Endothelial cell of umbilical vein (primary cell): ENCODE measurements around the gene PIGT. TPM values are rescaled to one million over a fixed set of nuclear protein-coding genes. Genes with fewer than 3 reads are reported as not detected.

Source experiments
- BruUV-seq: library from RNA; stranded (reverse); fragments of 400-500 nt; replicated peaks from 2 replicates; lab custom pipeline; 2021; lab: Mats Ljungman, UMichigan
- CTCF ChIA-PET: fragments of 300-600, 350-600 bp; sonication (Branson Sonifier 250); formaldehyde crosslinking; loops from one replicate; lab custom pipeline; 2021; ENCODE audit warnings: antibody characterized with exemption, inconsistent platforms; lab: Charles Lee
- POLR2A ChIA-PET: fragments of 300-600, 350-600 bp; sonication (Branson Sonifier 250); formaldehyde crosslinking; loops from one replicate; lab custom pipeline; 2021; ENCODE audit warnings: antibody characterized with exemption, inconsistent platforms; lab: Charles Lee
- DNase-seq: peaks from one replicate; pipeline ENCODE4 v3.0.0-alpha.2; 2011; ENCODE audit warnings: low read depth, low spot score
- FAIRE-seq: peaks from 2 replicates; lab custom pipeline; 2011; peaks lifted over from hg19 to GRCh38; lab: Jason Lieb, UNC
- H2AFZ ChIP-seq: 2 replicates; pipeline ENCODE4 v1.6.0; 2012; ENCODE audit warnings: low read depth, low read length, control low read depth, inconsistent platforms
- H3K27ac ChIP-seq: 2 replicates; pipeline ENCODE4 v1.5.1; 2011; ENCODE audit warnings: low read depth, mild to moderate bottlenecking, control low read depth, low read length, moderate library complexity; ENCODE audit not compliant: insufficient read depth
- H3K27me3 ChIP-seq, 2 experiments: 2 replicates each; pipeline versions ENCODE4 v1.6.0 to v1.6.1; 2011; ENCODE audit warnings: low read length in 2 of 2, mixed read lengths in 1 of 2; ENCODE audit not compliant: control insufficient read depth in 2 of 2, insufficient read depth in 2 of 2
- H3K36me3 ChIP-seq, 2 experiments: 2 replicates in 1 of 2; 3 replicates in 1 of 2; pipeline ENCODE4 v1.5.1; 2011; ENCODE audit warnings: low read length in 2 of 2, mild to moderate bottlenecking in 1 of 2, moderate library complexity in 1 of 2; ENCODE audit not compliant: control insufficient read depth in 2 of 2, insufficient read depth in 2 of 2; ENCODE audit errors: extremely low read depth in 1 of 2
- H3K4me1 ChIP-seq: 3 replicates; pipeline ENCODE4 v1.5.1; 2011; ENCODE audit warnings: mild to moderate bottlenecking, low read length; ENCODE audit not compliant: control insufficient read depth, insufficient read depth; ENCODE audit errors: extremely low read depth
- H3K4me2 ChIP-seq: 2 replicates; pipeline ENCODE4 v1.6.1; 2011; ENCODE audit warnings: low read length, control low read depth, mixed read lengths; ENCODE audit not compliant: insufficient read depth
- H3K4me3 ChIP-seq, 3 experiments: fragments of 200-600 bp in 1 of 3; sonication (generic), shearing (Covaris generic) in 1 of 3; replicated peaks in 1 of 3; 2 replicates each; pipeline ENCODE4 v1.5.1; 2011 to 2016; ENCODE audit warnings: control low read depth in 3 of 3, low read length in 3 of 3, mild to moderate bottlenecking in 2 of 3, inconsistent platforms in 1 of 3, low read depth in 1 of 3, moderate library complexity in 1 of 3; ENCODE audit not compliant: insufficient read depth in 1 of 3
- H3K79me2 ChIP-seq: 2 replicates; pipeline ENCODE4 v1.6.0; 2012; ENCODE audit warnings: low read length, inconsistent platforms; ENCODE audit not compliant: control insufficient read depth, insufficient read depth
- H3K9ac ChIP-seq: replicated peaks from 2 replicates; pipeline ENCODE3; 2011; ENCODE audit warnings: low read length, control low read depth; ENCODE audit not compliant: insufficient read depth; ENCODE audit errors: extremely low read depth
- H3K9me1 ChIP-seq: replicated peaks from 3 replicates; pipeline ENCODE4 v1.6.0; 2011; ENCODE audit warnings: mild to moderate bottlenecking, low read length; ENCODE audit not compliant: control insufficient read depth, insufficient read depth; ENCODE audit errors: extremely low read depth
- H3K9me3 ChIP-seq: replicated peaks from 2 replicates; pipeline ENCODE4 v1.5.1; 2012; ENCODE audit warnings: low read length, inconsistent platforms; ENCODE audit not compliant: control insufficient read depth, insufficient read depth
- H4K20me1 ChIP-seq: replicated peaks from 2 replicates; pipeline ENCODE3; 2011; ENCODE audit warnings: mild to moderate bottlenecking, low read length; ENCODE audit not compliant: control insufficient read depth, insufficient read depth; ENCODE audit errors: extremely low read depth
- EZH2 ChIP-seq: IDR thresholded peaks from 2 replicates; pipeline ENCODE4 v1.6.1; 2012; ENCODE audit warnings: borderline replicate concordance, low read depth, mild to moderate bottlenecking, moderate library complexity, low read length, inconsistent platforms; ENCODE audit not compliant: severe bottlenecking
- MAX ChIP-seq: IDR thresholded peaks from 2 replicates; pipeline ENCODE4 v1.6.1; 2011; ENCODE audit not compliant: insufficient read depth, insufficient read length
- POLR2AphosphoS5 ChIP-seq: IDR thresholded peaks from 2 replicates; pipeline ENCODE4 v1.6.1; 2012; ENCODE audit warnings: low read depth, mild to moderate bottlenecking, control low read depth, low read length, moderate library complexity; ENCODE audit not compliant: insufficient read depth
- dilution Hi-C: fragments of 300-500 bp; cut with MboI; formaldehyde crosslinking; loops from one replicate; pipeline ENCODE4 v1.15.0; 2019; ENCODE audit warnings: low sequenced_read_pairs; ENCODE audit not compliant: extremely low pct_ligation_motif_present
- intact Hi-C: fragments of 100-400 bp; cut with micrococcal nuclease; formaldehyde crosslinking; loops from one replicate; pipeline ENCODE4 v1.10.0; 2022
- polyA plus RNA-seq, 4 experiments: library from polyadenylated mRNA; depleted of rRNA in 3 of 4; stranded (reverse) in 3 of 4; unstranded in 1 of 4; fragments of >200 nt; gene quantifications; 2 replicates each; pipeline versions ENCODE4 v1.2.1 to v1.2.3, GENCODE V29; 2011 to 2012; ENCODE audit warnings: missing spikeins in 1 of 4
- total RNA-seq: library from RNA; stranded (reverse); gene quantifications from 2 replicates; pipeline ENCODE4 v1.2.3, GENCODE V29; 2021
- TF ChIP-seq, protein P1 (sequence below), 2 donors: IDR thresholded peaks; 1 replicate in 1 of 2; 2 replicates in 1 of 2; pipeline ENCODE4 v1.5.1; 2011; ENCODE audit warnings: low read length in 2 of 2, mild to moderate bottlenecking in 2 of 2, moderate library complexity in 2 of 2, control low read depth in 1 of 2, inconsistent platforms in 1 of 2, low read depth in 1 of 2; ENCODE audit not compliant: insufficient read depth in 1 of 2; ENCODE audit errors: extremely low read depth in 1 of 2

The PIGT gene
- total and polyA plus RNA-seq, 2 donors (not counting 3 experiments of a cell fraction or from before 2014, with no cell fraction given): 96.8 to 143 TPM

DNA sequence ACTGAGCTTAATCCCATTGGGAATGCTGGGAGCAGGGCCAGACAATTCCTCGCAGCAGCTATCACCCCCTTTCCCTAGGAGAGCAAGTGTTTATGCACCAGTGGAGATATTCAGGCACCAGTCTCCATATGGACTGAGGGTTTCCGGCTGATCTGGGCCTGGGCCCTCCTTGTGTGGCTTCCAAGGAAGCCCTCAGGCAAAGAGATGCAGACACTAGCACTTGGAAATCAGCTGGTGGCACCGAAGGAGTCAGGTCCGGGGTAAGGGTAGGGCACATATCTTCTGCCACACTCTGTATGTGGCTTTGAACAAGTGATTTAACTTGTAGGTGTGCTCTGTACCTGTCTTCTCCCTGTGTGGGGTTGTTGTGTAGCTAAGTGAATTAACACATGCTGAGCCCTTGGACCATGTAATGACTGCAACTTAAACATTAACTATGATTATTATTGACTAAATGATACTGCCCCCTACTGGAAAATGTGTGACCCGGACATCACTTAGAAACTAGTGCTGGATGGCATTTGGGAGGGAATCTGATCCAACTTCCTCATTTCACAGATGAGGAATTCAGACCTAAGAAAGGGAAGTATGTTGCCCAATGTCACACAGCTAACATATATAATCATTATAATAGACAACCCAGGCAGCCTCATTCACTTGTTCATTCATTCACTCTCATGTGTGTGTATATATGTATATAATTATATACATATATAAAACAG, 34.3 kb downstream of the PIGT start:
- peak; percentile 64 for FAIRE-seq
- POLR2A ChIA-PET: interaction anchor here (1.0 kb wide), 1 partner anchor 13 kb away, joined by 3 read pairs; no protein-coding TSS in a partner anchor
- no peak overlapping the region for H3K9ac ChIP-seq
- H3K9me3 ChIP-seq: no peaks in the 10 kb centered on the region
- H3K27ac ChIP-seq: no peak overlapping the region
- H2AFZ ChIP-seq: no peak overlapping the region
- H3K79me2 ChIP-seq: no peaks in the 10 kb centered on the region
- no peak overlapping the region for H3K4me3 ChIP-seq
- CTCF ChIA-PET: interaction anchor here (0.6 to 8.5 kb wide), 22 partner anchors 9 to 354 kb away, joined by 3 to 88 read pairs (median 6); partner anchors contain the start of gene SYS1
- intact Hi-C loops (loop anchor here (1.0 kb wide), 2 partner anchors 127 to 131 kb away; no protein-coding TSS in a partner anchor), dilution Hi-C loops (no loop called here)
- H4K20me1 ChIP-seq: no peaks in the 10 kb centered on the region
- H3K9me1 ChIP-seq: no peaks in the 10 kb centered on the region
- TF ChIP-seq POLR2AphosphoS5: no peak
- no peak for TF ChIP-seq EZH2
- TF ChIP-seq, protein P1, sequence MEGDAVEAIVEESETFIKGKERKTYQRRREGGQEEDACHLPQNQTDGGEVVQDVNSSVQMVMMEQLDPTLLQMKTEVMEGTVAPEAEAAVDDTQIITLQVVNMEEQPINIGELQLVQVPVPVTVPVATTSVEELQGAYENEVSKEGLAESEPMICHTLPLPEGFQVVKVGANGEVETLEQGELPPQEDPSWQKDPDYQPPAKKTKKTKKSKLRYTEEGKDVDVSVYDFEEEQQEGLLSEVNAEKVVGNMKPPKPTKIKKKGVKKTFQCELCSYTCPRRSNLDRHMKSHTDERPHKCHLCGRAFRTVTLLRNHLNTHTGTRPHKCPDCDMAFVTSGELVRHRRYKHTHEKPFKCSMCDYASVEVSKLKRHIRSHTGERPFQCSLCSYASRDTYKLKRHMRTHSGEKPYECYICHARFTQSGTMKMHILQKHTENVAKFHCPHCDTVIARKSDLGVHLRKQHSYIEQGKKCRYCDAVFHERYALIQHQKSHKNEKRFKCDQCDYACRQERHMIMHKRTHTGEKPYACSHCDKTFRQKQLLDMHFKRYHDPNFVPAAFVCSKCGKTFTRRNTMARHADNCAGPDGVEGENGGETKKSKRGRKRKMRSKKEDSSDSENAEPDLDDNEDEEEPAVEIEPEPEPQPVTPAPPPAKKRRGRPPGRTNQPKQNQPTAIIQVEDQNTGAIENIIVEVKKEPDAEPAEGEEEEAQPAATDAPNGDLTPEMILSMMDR (IDR thresholded peaks at IDR 0.05; ENCODE audit: extremely low read depth in 1 of 2, insufficient read depth in 1 of 2, low read depth in 1 of 2, low read length in 2 of 2): peak; percentile 48 to 56
- no peak for TF ChIP-seq MAX
- H3K36me3 ChIP-seq: no peaks in the 10 kb centered on the region
- peaks cover 0 to 3% of the 10 kb centered on the region in 2 experiments for H3K27me3 ChIP-seq
- BruUV-seq: no TSS peak
- no peaks in the 10 kb centered on the region for H3K4me1 ChIP-seq
- no peak overlapping the region for H3K4me2 ChIP-seq
- DNase-seq: peak; percentile 54
